ENCODE results near the gene SLC30A7.

The SLC30A7 gene

DNA sequence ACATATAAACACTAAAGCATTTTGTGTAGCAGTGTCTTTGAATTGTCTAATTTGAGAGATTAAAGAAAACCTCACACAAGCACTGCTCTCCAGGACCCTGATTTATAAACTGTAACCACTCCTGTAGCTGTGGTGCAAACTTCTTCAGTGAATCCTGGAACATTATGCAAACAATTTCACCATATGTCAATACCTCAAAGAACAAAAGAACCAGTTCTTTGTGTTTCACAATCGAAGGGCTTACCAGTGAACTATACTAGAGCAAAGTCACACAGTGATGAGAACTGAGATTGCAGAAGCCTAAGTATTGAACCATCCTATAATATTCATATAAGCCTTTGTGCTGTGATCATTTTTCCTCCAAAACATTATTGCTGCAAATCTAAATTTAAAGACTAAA lies 108.2 kb downstream of the SLC30A7 start:
- TF ChIP-seq ZFX (IDR thresholded peaks at IDR 0.05; ENCODE audit: borderline replicate concordance) = no peak
- TF ChIP-seq, protein P1, sequence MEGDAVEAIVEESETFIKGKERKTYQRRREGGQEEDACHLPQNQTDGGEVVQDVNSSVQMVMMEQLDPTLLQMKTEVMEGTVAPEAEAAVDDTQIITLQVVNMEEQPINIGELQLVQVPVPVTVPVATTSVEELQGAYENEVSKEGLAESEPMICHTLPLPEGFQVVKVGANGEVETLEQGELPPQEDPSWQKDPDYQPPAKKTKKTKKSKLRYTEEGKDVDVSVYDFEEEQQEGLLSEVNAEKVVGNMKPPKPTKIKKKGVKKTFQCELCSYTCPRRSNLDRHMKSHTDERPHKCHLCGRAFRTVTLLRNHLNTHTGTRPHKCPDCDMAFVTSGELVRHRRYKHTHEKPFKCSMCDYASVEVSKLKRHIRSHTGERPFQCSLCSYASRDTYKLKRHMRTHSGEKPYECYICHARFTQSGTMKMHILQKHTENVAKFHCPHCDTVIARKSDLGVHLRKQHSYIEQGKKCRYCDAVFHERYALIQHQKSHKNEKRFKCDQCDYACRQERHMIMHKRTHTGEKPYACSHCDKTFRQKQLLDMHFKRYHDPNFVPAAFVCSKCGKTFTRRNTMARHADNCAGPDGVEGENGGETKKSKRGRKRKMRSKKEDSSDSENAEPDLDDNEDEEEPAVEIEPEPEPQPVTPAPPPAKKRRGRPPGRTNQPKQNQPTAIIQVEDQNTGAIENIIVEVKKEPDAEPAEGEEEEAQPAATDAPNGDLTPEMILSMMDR (IDR thresholded peaks at IDR 0.05) = no peak
- H3K27ac ChIP-seq = no peak overlapping the region

DNA sequence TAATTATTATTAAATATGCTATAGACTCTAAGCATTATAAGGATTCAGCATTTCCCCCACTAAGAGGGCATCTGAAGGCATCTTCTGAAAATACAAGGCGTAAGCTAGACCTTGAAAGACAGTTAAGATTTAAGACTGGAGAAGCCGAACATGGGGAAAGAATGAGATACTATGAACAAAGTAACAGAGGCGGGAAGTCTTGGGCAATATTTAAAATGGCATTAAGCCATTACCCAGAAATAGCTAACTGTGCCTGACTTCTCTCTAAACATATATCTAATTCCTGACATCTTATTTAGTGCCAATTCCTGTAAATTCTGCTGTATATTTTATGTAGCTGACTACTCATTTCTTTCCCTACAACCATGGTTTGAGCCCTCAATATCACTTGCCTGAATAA lies 108.8 kb downstream of the SLC30A7 start:
- H3K27ac ChIP-seq = no peak overlapping the region
- TF ChIP-seq, protein P1 (IDR thresholded peaks at IDR 0.05) = no peak
- TF ChIP-seq ZFX (IDR thresholded peaks at IDR 0.05; ENCODE audit: borderline replicate concordance) = no peak

DNA sequence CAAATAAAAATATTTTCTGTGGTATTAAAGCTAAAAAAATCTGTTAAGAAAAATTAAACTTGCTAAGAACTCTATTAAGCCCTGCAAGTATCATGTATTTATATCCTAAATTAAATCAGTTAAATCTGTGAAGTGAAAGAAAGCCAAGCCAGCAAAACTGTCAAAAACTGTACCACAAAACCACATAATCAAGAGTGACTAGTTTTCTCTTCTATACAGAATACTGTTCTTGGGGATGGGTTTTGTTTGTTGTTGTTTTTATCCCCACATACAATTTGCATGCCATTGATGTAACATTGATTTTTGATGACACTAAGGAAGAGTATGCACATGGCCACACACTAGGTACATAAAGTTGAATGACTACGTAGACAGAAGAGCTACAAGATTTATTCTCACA lies 109.3 kb downstream of the SLC30A7 start:
- no peak overlapping the region for H3K27ac ChIP-seq

DNA sequence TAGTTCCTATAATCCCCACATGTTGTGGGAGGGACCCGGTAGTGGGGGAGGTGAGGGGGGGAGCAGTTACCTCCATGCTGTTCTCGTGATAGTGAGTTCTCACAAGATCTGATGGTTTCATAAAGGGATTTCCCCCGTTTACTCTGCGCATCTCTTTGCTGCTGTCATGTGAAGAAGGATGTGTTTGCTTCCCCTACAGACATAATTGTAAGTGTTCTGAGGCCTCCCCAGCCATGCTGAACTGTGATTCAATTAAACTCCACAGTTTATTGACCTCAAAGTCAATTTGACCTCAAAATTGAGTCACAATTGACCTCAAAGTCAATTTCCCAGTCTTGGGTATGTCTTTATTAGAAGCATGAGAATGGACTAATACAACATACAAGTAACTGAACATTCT lies 110.0 kb downstream of the SLC30A7 start:
- no peak for TF ChIP-seq ZFX (IDR thresholded peaks at IDR 0.05; ENCODE audit: borderline replicate concordance)
- TF ChIP-seq, protein P1 (IDR thresholded peaks at IDR 0.05) = no peak
- no peak overlapping the region for H3K27ac ChIP-seq

More for the DNA sequence above, 109.3 kb downstream of the SLC30A7 start:
- no peak for TF ChIP-seq ZFX (IDR thresholded peaks at IDR 0.05; ENCODE audit: borderline replicate concordance)
- TF ChIP-seq, protein P1 (IDR thresholded peaks at IDR 0.05) = no peak

DNA sequence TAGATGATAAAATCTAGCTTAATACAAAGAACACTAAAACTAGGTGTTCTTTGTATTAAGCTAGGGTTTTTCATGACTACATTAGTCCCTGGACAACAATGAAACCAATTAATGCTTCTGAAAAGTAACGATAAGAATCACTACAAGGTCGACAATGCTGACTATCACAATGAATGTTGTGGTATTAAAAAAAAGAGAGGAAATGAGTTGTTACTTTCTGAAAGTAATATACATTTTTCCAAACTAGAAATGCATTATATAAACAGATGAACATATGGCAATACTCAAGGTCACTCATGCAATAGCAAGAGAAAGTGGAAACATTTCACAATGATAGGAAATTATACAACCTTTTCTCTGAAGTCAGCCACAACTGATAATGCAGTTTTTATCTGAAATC lies 110.7 kb downstream of the SLC30A7 start:
- TF ChIP-seq, protein P1 (IDR thresholded peaks at IDR 0.05) = no peak
- no peak for TF ChIP-seq ZFX (IDR thresholded peaks at IDR 0.05; ENCODE audit: borderline replicate concordance)
- H3K27ac ChIP-seq = no peak overlapping the region

DNA sequence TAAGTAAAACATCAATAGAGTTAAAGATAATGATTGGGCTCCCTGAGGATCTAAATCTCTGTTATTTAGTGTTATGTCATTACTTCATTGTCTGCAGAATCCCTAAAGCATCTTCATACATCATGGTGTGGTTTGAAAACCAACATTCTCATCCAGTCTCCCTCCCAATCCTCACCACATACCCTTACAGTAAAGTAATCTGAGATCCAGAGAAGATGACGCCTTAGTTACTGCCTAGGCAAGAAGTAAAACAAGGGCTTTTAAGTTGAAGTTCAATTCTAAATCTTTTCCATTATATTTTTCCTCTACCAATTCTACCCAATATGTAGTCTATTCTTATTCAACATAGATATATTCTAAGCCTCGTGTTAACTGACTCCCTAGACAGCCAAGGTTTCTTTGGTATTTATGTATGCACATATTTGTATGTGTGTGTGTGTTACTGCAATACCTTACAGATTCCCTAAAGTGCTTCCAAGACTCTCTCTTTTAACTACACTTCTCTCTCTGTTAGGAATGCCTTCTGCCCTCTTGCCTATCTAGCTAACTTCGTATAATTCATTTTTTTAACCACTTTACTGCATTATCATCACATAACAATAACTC lies 112.4 kb downstream of the SLC30A7 start:
- no peak overlapping the region for H3K27ac ChIP-seq
- TF ChIP-seq, protein P1 (IDR thresholded peaks at IDR 0.05) = no peak
- TF ChIP-seq ZFX (IDR thresholded peaks at IDR 0.05; ENCODE audit: borderline replicate concordance) = no peak

DNA sequence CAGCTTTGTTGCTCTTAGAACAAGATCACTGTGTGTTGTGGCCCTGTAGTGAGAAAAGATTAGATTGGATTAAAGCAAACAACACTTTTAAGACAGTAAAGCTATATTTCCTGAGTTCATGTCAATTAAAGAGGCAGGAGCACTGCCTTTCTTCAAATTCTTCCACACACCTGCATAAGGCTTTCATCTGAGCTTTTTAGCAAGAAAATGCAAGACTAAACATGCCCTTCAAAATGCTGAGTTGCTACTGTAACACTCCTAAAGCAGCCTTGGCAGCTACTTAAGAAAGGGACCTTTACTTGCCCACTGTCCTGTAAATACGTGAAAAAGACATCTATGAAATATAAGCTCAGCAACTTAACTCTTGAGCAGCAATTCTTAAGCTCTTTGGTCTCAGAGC lies 117.9 kb downstream of the SLC30A7 start:
- no peak for TF ChIP-seq ZFX (IDR thresholded peaks at IDR 0.05; ENCODE audit: borderline replicate concordance)
- TF ChIP-seq, protein P1 (IDR thresholded peaks at IDR 0.05) = no peak
- no peak overlapping the region for H3K27ac ChIP-seq
